B cell (primary cell): ENCODE results near the gene CHPF2. TPM values are rescaled to one million over a fixed set of nuclear protein-coding genes. Genes with fewer than 3 reads are reported as not detected.

Experiments used
- ATAC-seq: fragments of 200-7000 bp; cut with Tn5 transposase; one replicate; pipeline ENCODE4 v1.10.0; 2021; ENCODE audit warnings: low read depth, mild to moderate bottlenecking, moderate number of reproducible peaks, moderate library complexity
- CTCF ChIA-PET: fragments of 350-600 bp; sonication (Branson Sonifier 250); formaldehyde crosslinking; loops from one replicate; lab custom pipeline; 2021; ENCODE audit warnings: antibody characterized with exemption, inconsistent platforms; lab: Charles Lee
- POLR2A ChIA-PET: fragments of 350-600 bp; sonication (Branson Sonifier 250); formaldehyde crosslinking; loops from one replicate; lab custom pipeline; 2021; ENCODE audit warnings: antibody characterized with exemption; lab: Charles Lee
- DNase-seq: peaks from one replicate; pipeline ENCODE4 v3.0.0; 2013
- H2AFZ ChIP-seq: 2 replicates; pipeline ENCODE4 v1.6.1; 2012; ENCODE audit warnings: mild to moderate bottlenecking, low read depth, low read length; ENCODE audit not compliant: insufficient read depth, poor library complexity, severe bottlenecking
- H3K27ac ChIP-seq, 2 donors: 1 replicate in 1 of 2; 2 replicates in 1 of 2; pipeline ENCODE4 v1.5.1; 2012 to 2013; ENCODE audit warnings: low read length in 2 of 2, mild to moderate bottlenecking in 2 of 2, moderate library complexity in 1 of 2
- H3K27me3 ChIP-seq, 4 experiments: fragments of 200-600 bp in 1 of 4; sonication (generic) in 1 of 4; replicated peaks in 1 of 4; 1 replicate in 2 of 4; 2 replicates in 2 of 4; pipeline versions ENCODE4 v1.6.1 to v1.7.0; 2013 to 2016; ENCODE audit warnings: low read length in 3 of 4, mild to moderate bottlenecking in 2 of 4, mixed read lengths in 1 of 4, moderate library complexity in 1 of 4; ENCODE audit not compliant: insufficient read depth in 4 of 4, control insufficient read depth in 3 of 4; ENCODE audit errors: control extremely low read depth in 1 of 4
- H3K36me3 ChIP-seq, 2 experiments: replicated peaks in 1 of 2; 1 replicate in 1 of 2; 2 replicates in 1 of 2; pipeline versions ENCODE4 v1.6.1 to v1.7.1; 2013; ENCODE audit warnings: low read length in 1 of 2; ENCODE audit not compliant: insufficient read depth in 2 of 2, control insufficient read depth in 1 of 2; ENCODE audit errors: control extremely low read depth in 1 of 2, extremely low read depth in 1 of 2
- H3K4me1 ChIP-seq, 2 donors: fragments of 200-600 bp in 1 of 2; sonication (generic) in 1 of 2; 1 replicate in 1 of 2; 2 replicates in 1 of 2; pipeline versions ENCODE4 v1.5.1 to v1.6.1; 2013 to 2017; ENCODE audit warnings: low read length in 2 of 2; ENCODE audit not compliant: control insufficient read depth in 2 of 2, insufficient read depth in 2 of 2
- H3K4me2 ChIP-seq: replicated peaks from 2 replicates; pipeline ENCODE3; 2012; ENCODE audit warnings: mild to moderate bottlenecking, low read depth, low read length; ENCODE audit not compliant: poor library complexity, severe bottlenecking
- H3K4me3 ChIP-seq, 5 experiments: fragments of 200-600 bp in 1 of 5; sonication (generic) in 1 of 5; 1 replicate in 3 of 5; 2 replicates in 2 of 5; pipeline versions ENCODE4 v1.5.1 to v1.7.0; 2011 to 2016; ENCODE audit warnings: low read length in 4 of 5, mild to moderate bottlenecking in 4 of 5, low read depth in 2 of 5, control low read depth in 1 of 5, moderate library complexity in 1 of 5; ENCODE audit not compliant: insufficient read depth in 1 of 5; ENCODE audit errors: control extremely low read depth in 1 of 5, extremely low read depth in 1 of 5
- H3K79me2 ChIP-seq: fragments of 200-600 bp; sonication (generic); one replicate; pipeline ENCODE4 v1.6.0; 2016; ENCODE audit warnings: low read length; ENCODE audit not compliant: control insufficient read depth, insufficient read depth
- H3K9ac ChIP-seq: fragments of 200-600 bp; sonication (generic); 2 replicates; pipeline ENCODE4 v1.6.1; 2017; ENCODE audit warnings: mild to moderate bottlenecking, low read length, moderate library complexity
- H3K9me3 ChIP-seq, 3 donors: one replicate each; pipeline versions ENCODE4 v1.6.1 to v1.7.1; 2013; ENCODE audit warnings: low read length in 2 of 3; ENCODE audit not compliant: control insufficient read depth in 2 of 3, insufficient read depth in 1 of 3; ENCODE audit errors: control extremely low read depth in 1 of 3
- H4K20me1 ChIP-seq: 2 replicates; pipeline ENCODE4 v1.6.0; 2012; ENCODE audit warnings: mild to moderate bottlenecking, low read length; ENCODE audit not compliant: insufficient read depth, control insufficient read depth, poor library complexity, severe bottlenecking
- H3K27ac Mint-ChIP-seq: one replicate; pipeline ENCODE4 v1.8.0; 2021; ENCODE audit warnings: mixed read lengths
- H3K27me3 Mint-ChIP-seq: one replicate; pipeline ENCODE4 v1.8.0; 2021; ENCODE audit warnings: mixed read lengths
- H3K4me1 Mint-ChIP-seq: one replicate; pipeline ENCODE4 v1.8.0; 2021; ENCODE audit warnings: mixed read lengths
- H3K4me3 Mint-ChIP-seq: one replicate; pipeline ENCODE4 v1.8.0; 2021; ENCODE audit warnings: mixed read lengths
- H3K9me3 Mint-ChIP-seq: one replicate; pipeline ENCODE4 v1.8.0; 2022; ENCODE audit warnings: mixed read lengths; ENCODE audit not compliant: insufficient read depth
- EZH2 ChIP-seq: IDR thresholded peaks from 2 replicates; pipeline ENCODE4 v1.6.1; 2012; ENCODE audit warnings: borderline replicate concordance, low read depth, mild to moderate bottlenecking, moderate library complexity, low read length; ENCODE audit not compliant: insufficient read depth, poor library complexity, severe bottlenecking
- WGBS: methylation state at CpG from one replicate; pipeline ENCODE4 v1.1.5; 2013; ENCODE audit warnings: missing lambda C conversion rate; ENCODE audit not compliant: insufficient coverage; 5-methylcytosine and 5-hydroxymethylcytosine counted together
- intact Hi-C: fragments of 100-400 bp; cut with micrococcal nuclease; formaldehyde crosslinking; loops from one replicate; pipeline ENCODE4 v1.10.0; 2022
- polyA plus RNA-seq: library from polyadenylated mRNA; depleted of rRNA; stranded (reverse); fragments of >200 nt; gene quantifications from 2 replicates; pipeline ENCODE4 v1.2.3, GENCODE V29; 2012
- total RNA-seq, 2 donors: library from RNA; stranded (reverse); fragments of 120-200 nt in 1 of 2; gene quantifications; 1 replicate in 1 of 2; 2 replicates in 1 of 2; pipeline versions ENCODE4 v1.2.3 to v1.2.4, GENCODE V29; 2013 to 2022
- TF ChIP-seq, protein P1 (sequence below): fragments of 200-600 bp; IDR thresholded peaks from one replicate; pipeline ENCODE4 v1.8.0; 2022; ENCODE audit warnings: antibody characterized with exemption, mild to moderate bottlenecking

The CHPF2 gene
- total and polyA plus RNA-seq, 2 donors (not counting 1 experiment from before 2014, with no cell fraction given), result 39.4 to 39.9 TPM

GRCh38 chr7:151244196-151244840, 12.0 kb downstream of the CHPF2 start:
- Histone ChIP-seq H3K27ac (no peak overlapping the region), H3K9me3 (peaks cover 0 to 19% (median 0%) of the 10 kb centered on the region in 3 donors), H3K4me2 (peak overlapping the region; percentile 99), H3K27me3 (peaks cover 0 to 40% (median 17%) of the 10 kb centered on the region in 4 experiments), H3K4me3 (peak overlapping the region in 3 of 5 experiments; percentile 47 to 55 (median 51)), H2AFZ (no peak overlapping the region), H3K9ac (peak overlapping the region; percentile 62), H3K4me1 (peaks cover 41 to 47% of the 10 kb centered on the region in 2 donors), H3K36me3 (peaks cover 0 to 3% of the 10 kb centered on the region in 2 experiments), H4K20me1 (peaks cover 8% of the 10 kb centered on the region), H3K79me2 (no peaks in the 10 kb centered on the region)
- peaks cover 41% of the 10 kb centered on the region for H3K4me1 Mint-ChIP-seq
- peak; percentile 12 for ATAC-seq
- peak overlapping the region; percentile 81 for H3K4me3 Mint-ChIP-seq
- POLR2A ChIA-PET, result interaction anchor here (1.7 to 1.8 kb wide), 2 partner anchors 12 to 17 kb away, joined by 6 to 13 read pairs; partner anchors contain the start of genes ABCF2 and CHPF2
- H3K9me3 Mint-ChIP-seq, result no peaks in the 10 kb centered on the region
- 39% methylated on average over 3 of the region's 10 CpGs for whole genome bisulfite sequencing
- peaks cover 9% of the 10 kb centered on the region for H3K27me3 Mint-ChIP-seq
- DNase-seq, result peak; percentile 68
- TF ChIP-seq, protein P1, sequence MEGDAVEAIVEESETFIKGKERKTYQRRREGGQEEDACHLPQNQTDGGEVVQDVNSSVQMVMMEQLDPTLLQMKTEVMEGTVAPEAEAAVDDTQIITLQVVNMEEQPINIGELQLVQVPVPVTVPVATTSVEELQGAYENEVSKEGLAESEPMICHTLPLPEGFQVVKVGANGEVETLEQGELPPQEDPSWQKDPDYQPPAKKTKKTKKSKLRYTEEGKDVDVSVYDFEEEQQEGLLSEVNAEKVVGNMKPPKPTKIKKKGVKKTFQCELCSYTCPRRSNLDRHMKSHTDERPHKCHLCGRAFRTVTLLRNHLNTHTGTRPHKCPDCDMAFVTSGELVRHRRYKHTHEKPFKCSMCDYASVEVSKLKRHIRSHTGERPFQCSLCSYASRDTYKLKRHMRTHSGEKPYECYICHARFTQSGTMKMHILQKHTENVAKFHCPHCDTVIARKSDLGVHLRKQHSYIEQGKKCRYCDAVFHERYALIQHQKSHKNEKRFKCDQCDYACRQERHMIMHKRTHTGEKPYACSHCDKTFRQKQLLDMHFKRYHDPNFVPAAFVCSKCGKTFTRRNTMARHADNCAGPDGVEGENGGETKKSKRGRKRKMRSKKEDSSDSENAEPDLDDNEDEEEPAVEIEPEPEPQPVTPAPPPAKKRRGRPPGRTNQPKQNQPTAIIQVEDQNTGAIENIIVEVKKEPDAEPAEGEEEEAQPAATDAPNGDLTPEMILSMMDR, result peak; percentile 79
- no peak for TF ChIP-seq EZH2
- no peak overlapping the region for H3K27ac Mint-ChIP-seq
- intact Hi-C loops, result loop anchor here (2.0 kb wide), 1 partner anchor 72 kb away; no protein-coding TSS in a partner anchor
- CTCF ChIA-PET, result interaction anchor here (0.8 to 4.2 kb wide), 11 partner anchors 8 to 124 kb away, joined by 3 to 34 read pairs (median 4); partner anchors contain the start of genes ABCF2 and CHPF2
